SK-N-SH (cell line): ENCODE measurements around the gene PLA2G3. TPM values are rescaled to one million over a fixed set of nuclear protein-coding genes. Genes with fewer than 3 reads are reported as not detected.

ENCODE experiments used
- CTCF ChIA-PET: fragments of 300-600, 350-600 bp; formaldehyde crosslinking; extraction: SDS; loops from one replicate; lab custom pipeline; 2021; lab: Yijun Ruan, JAX
- POLR2A ChIA-PET: fragments of 350-600 bp; sonication (Branson Sonifier 250); formaldehyde crosslinking; extraction: SDS; loops from one replicate; lab custom pipeline; 2020; ENCODE audit warnings: antibody characterized with exemption, inconsistent platforms; lab: Yijun Ruan, JAX
- DNase-seq: peaks from one replicate; pipeline ENCODE4 v3.0.0; 2012
- H2AFZ ChIP-seq: fragments of 200-600 bp; sonication (generic); 2 replicates; pipeline ENCODE4 v1.8.1; 2016; ENCODE audit warnings: antibody characterized with exemption, mild to moderate bottlenecking, low read depth
- H3F3A ChIP-seq: fragments of 200-600 bp; sonication (generic); replicated peaks from 2 replicates; pipeline ENCODE3; 2016; ENCODE audit warnings: antibody characterized with exemption, mild to moderate bottlenecking; ENCODE audit not compliant: insufficient read depth
- H3K27ac ChIP-seq, 2 experiments: fragments of 200-500 bp in 1 of 2; fragments of 200-600 bp in 1 of 2; sonication (Bioruptor generic) in 1 of 2; sonication (generic), shearing (Covaris generic) in 1 of 2; 2 replicates each; pipeline versions ENCODE4 v1.5.1 to v1.6.1; 2014 to 2016; ENCODE audit warnings: low read depth in 2 of 2, inconsistent platforms in 1 of 2, low read length in 1 of 2, mild to moderate bottlenecking in 1 of 2, mixed read lengths in 1 of 2
- H3K27me3 ChIP-seq: fragments of 200-600 bp; sonication (generic), shearing (Covaris generic); 2 replicates; pipeline ENCODE4 v1.6.1; 2016; ENCODE audit warnings: mixed run types; ENCODE audit not compliant: insufficient read depth
- H3K36me3 ChIP-seq, 2 experiments: fragments of 200-500 bp in 1 of 2; fragments of 200-600 bp in 1 of 2; sonication (Bioruptor generic) in 1 of 2; sonication (generic) in 1 of 2; replicated peaks in 1 of 2; 2 replicates each; pipeline versions ENCODE3 to v1.5.1; 2014 to 2016; ENCODE audit warnings: low read length in 1 of 2, mild to moderate bottlenecking in 1 of 2; ENCODE audit not compliant: insufficient read depth in 2 of 2, control insufficient read depth in 1 of 2
- H3K4me1 ChIP-seq, 2 experiments: fragments of 200-500 bp in 1 of 2; fragments of 200-600 bp in 1 of 2; sonication (Bioruptor generic) in 1 of 2; sonication (generic), shearing (Covaris generic) in 1 of 2; 2 replicates each; pipeline versions ENCODE4 v1.5.1 to v1.6.1; 2014 to 2016; ENCODE audit warnings: low read depth in 1 of 2, low read length in 1 of 2, mixed run types in 1 of 2; ENCODE audit not compliant: insufficient read depth in 2 of 2, control insufficient read depth in 1 of 2
- H3K4me2 ChIP-seq: fragments of 200-600 bp; sonication (generic), shearing (Covaris generic); 2 replicates; pipeline ENCODE4 v1.6.1; 2017; ENCODE audit warnings: mixed run types
- H3K4me3 ChIP-seq, 2 experiments: fragments of 200-500 bp in 1 of 2; fragments of 200-600 bp in 1 of 2; sonication (Bioruptor generic) in 1 of 2; sonication (generic), shearing (Covaris generic) in 1 of 2; 2 replicates each; pipeline versions ENCODE4 v1.5.1 to v1.8.1; 2014 to 2016; ENCODE audit warnings: low read depth in 2 of 2, inconsistent platforms in 1 of 2, low read length in 1 of 2, mild to moderate bottlenecking in 1 of 2, mixed read lengths in 1 of 2, moderate library complexity in 1 of 2
- H3K79me2 ChIP-seq: fragments of 200-600 bp; sonication (generic); 2 replicates; pipeline ENCODE4 v1.8.1; 2017; ENCODE audit warnings: mild to moderate bottlenecking; ENCODE audit not compliant: insufficient read depth
- H3K9ac ChIP-seq: fragments of 200-600 bp; sonication (generic); 2 replicates; pipeline ENCODE4 v1.6.1; 2017; ENCODE audit warnings: mixed run types
- H3K9me2 ChIP-seq: fragments of 200-600 bp; sonication (generic); 2 replicates; pipeline ENCODE4 v1.6.1; 2017; ENCODE audit warnings: mixed run types
- H3K9me3 ChIP-seq: fragments of 200-600 bp; sonication (generic); 2 replicates; pipeline ENCODE4 v1.6.1; 2017; ENCODE audit warnings: mixed run types, mild to moderate bottlenecking, moderate library complexity
- H4K20me1 ChIP-seq: fragments of 200-600 bp; sonication (generic); 2 replicates; pipeline ENCODE4 v1.6.1; 2017; ENCODE audit warnings: mild to moderate bottlenecking, mixed run types; ENCODE audit not compliant: insufficient read depth
- CHD2 ChIP-seq: fragments of 150-350 bp; IDR thresholded peaks from 2 replicates; pipeline ENCODE4 v1.6.1; 2018; ENCODE audit warnings: low read length; ENCODE audit not compliant: partially characterized antibody
- EZH2phosphoT487 ChIP-seq: fragments of 200-600 bp; sonication (generic); IDR thresholded peaks from 2 replicates; pipeline ENCODE4 v1.6.1; 2017; ENCODE audit warnings: low read depth, mixed run types, mild to moderate bottlenecking, antibody characterized with exemption, moderate library complexity, borderline replicate concordance
- FOSL2 ChIP-seq: IDR thresholded peaks from 2 replicates; pipeline ENCODE4 v1.4.0; 2012; ENCODE audit warnings: low read depth, mild to moderate bottlenecking, moderate library complexity, borderline replicate concordance
- FOXJ3 ChIP-seq: sonication (generic); formaldehyde crosslinking; IDR thresholded peaks from 2 replicates; pipeline ENCODE4 v1.5.1; 2020; ENCODE audit warnings: mild to moderate bottlenecking, missing genetic modification reagents
- GABPA ChIP-seq: IDR thresholded peaks from 2 replicates; pipeline ENCODE4 v1.4.0; 2012; ENCODE audit warnings: low read depth, mild to moderate bottlenecking
- GATA2 ChIP-seq: sonication (generic); formaldehyde crosslinking; IDR thresholded peaks from 2 replicates; pipeline ENCODE4 v1.5.0; 2020; ENCODE audit warnings: mild to moderate bottlenecking, missing genetic modification reagents
- JUND ChIP-seq: IDR thresholded peaks from 2 replicates; pipeline ENCODE4 v1.4.0; 2012
- MEF2A ChIP-seq: IDR thresholded peaks from 2 replicates; pipeline ENCODE4 v1.4.0; 2012; ENCODE audit warnings: low read depth, borderline replicate concordance
- MXI1 ChIP-seq: IDR thresholded peaks from 2 replicates; pipeline ENCODE4 v1.6.1; 2012; ENCODE audit warnings: mild to moderate bottlenecking, low read depth, low read length, improper control_type of control experiment
- NFIC ChIP-seq: IDR thresholded peaks from 2 replicates; pipeline ENCODE4 v1.4.0; 2012; ENCODE audit warnings: borderline replicate concordance
- POLR2AphosphoS5 ChIP-seq: IDR thresholded peaks from 2 replicates; pipeline ENCODE4 v1.6.1; 2012; ENCODE audit warnings: low read depth, low read length
- RAD21 ChIP-seq: IDR thresholded peaks from 2 replicates; pipeline ENCODE4 v1.6.1; 2012; ENCODE audit warnings: mild to moderate bottlenecking, low read length
- RCOR1 ChIP-seq: fragments of 150-350 bp; IDR thresholded peaks from 2 replicates; pipeline ENCODE4 v1.6.1; 2017; ENCODE audit warnings: antibody characterized with exemption, low read length
- RFX5 ChIP-seq: IDR thresholded peaks from 2 replicates; pipeline ENCODE4 v1.6.1; 2012; ENCODE audit warnings: mild to moderate bottlenecking, improper control_type of control experiment, low read length
- RXRA ChIP-seq: IDR thresholded peaks from 2 replicates; pipeline ENCODE4 v1.4.0; 2012; ENCODE audit warnings: low read depth, mild to moderate bottlenecking, borderline replicate concordance
- TEAD4 ChIP-seq: IDR thresholded peaks from 2 replicates; pipeline ENCODE4 v1.4.0; 2012; ENCODE audit warnings: mild to moderate bottlenecking, borderline replicate concordance; ENCODE audit not compliant: insufficient read depth
- YY1 ChIP-seq: IDR thresholded peaks from 2 replicates; pipeline ENCODE4 v1.4.0; 2012; ENCODE audit warnings: low read depth, mild to moderate bottlenecking
- WGBS: methylation state at CpG from one replicate; pipeline ENCODE4 v1.1.6; 2017; ENCODE audit warnings: low lambda C conversion rate; 5-methylcytosine and 5-hydroxymethylcytosine counted together
- polyA plus RNA-seq, 3 experiments: library from polyadenylated mRNA; depleted of rRNA; stranded (reverse); fragments of >200 nt; gene quantifications; 2 replicates each; pipeline ENCODE4 v1.2.3, GENCODE V29; 2012
- TF ChIP-seq, protein P1 (sequence below): IDR thresholded peaks from 2 replicates; pipeline ENCODE4; 2012
- TF ChIP-seq, protein P2 (sequence below): IDR thresholded peaks from 2 replicates; pipeline ENCODE4 v1.4.0; 2012; ENCODE audit warnings: low read depth, borderline replicate concordance
- TF ChIP-seq, protein P3 (sequence below): IDR thresholded peaks from 2 replicates; pipeline ENCODE4 v1.4.0; 2012; ENCODE audit warnings: low read depth

The PLA2G3 gene
- polyA plus RNA-seq, 1 of the 3 experiments (the other 2 are of a cell fraction): not detected

DNA sequence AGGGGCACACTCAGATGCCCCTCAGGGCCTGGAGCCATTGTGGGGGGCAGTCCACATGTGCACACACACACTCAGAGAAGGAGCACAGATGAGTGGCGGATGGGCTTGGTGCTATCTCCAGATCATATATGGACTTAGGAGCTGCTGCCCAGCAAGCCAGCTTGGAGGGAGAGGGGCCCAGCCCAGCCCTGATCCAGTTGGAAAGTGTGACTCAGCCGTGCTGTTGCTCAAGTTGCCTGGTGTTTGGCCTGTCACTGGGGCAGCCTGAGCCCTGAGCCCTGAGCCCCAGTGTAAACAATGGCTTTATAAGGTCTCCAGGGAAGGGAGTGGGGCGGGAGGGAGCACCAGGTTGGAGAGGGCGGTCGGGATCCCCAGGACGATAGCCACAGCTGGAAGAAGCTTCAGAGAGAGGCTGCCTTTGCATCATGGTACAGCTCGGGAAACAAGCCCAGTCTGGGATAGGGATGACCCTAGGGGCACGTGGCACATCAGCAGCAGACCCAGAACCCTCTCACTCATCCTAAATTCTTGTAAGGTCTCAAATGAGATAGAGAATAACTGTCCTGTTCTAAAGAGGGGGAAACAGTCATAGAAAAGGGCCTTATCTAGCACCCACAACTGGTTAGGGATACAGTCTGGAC is 37.7 kb downstream of the PLA2G3 start:
- no peak overlapping the region for H3K4me3 ChIP-seq
- H3K4me1 ChIP-seq: peaks cover 0 to 13% of the 10 kb centered on the region in 2 experiments; a peak in 1 of 4 replicates
- WGBS: 67% methylated on average over 7 of the region's 8 CpGs
- ChIA-PET POLR2A (interaction anchor here (0.6 kb wide), 1 partner anchor 138 kb away, joined by 4 read pairs; no protein-coding TSS in a partner anchor), CTCF (interaction anchor here (1.2 to 2.5 kb wide), 5 partner anchors 12 to 54 kb away, joined by 4 to 10 read pairs (median 4); no protein-coding TSS in a partner anchor)
- no peak for DNase-seq
- no peaks in the 10 kb centered on the region for H3K9me2 ChIP-seq
- no peak overlapping the region for H2AFZ ChIP-seq
- peaks cover 13% of the 10 kb centered on the region; the same call in 1 of the 2 replicates for H3K79me2 ChIP-seq
- H3F3A ChIP-seq: peaks cover 26% of the 10 kb centered on the region
- TF ChIP-seq POLR2AphosphoS5: 0 out of 2 replicates have a peak, but pooled peaks have one; percentile 29
- TF ChIP-seq JUND: peak; percentile 42; the same call in 1 of the 2 replicates
- TF ChIP-seq FOXJ3 (CRISPR knock-in tag): no peak
- TF ChIP-seq NFIC: no peak
- no peak for TF ChIP-seq EZH2phosphoT487
- TF ChIP-seq, protein P1, sequence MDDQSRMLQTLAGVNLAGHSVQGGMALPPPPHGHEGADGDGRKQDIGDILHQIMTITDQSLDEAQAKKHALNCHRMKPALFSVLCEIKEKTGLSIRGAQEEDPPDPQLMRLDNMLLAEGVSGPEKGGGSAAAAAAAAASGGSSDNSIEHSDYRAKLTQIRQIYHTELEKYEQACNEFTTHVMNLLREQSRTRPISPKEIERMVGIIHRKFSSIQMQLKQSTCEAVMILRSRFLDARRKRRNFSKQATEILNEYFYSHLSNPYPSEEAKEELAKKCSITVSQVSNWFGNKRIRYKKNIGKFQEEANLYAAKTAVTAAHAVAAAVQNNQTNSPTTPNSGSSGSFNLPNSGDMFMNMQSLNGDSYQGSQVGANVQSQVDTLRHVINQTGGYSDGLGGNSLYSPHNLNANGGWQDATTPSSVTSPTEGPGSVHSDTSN: 0 out of 2 replicates have a peak, but pooled peaks have one; percentile 11
- TF ChIP-seq, protein P2, sequence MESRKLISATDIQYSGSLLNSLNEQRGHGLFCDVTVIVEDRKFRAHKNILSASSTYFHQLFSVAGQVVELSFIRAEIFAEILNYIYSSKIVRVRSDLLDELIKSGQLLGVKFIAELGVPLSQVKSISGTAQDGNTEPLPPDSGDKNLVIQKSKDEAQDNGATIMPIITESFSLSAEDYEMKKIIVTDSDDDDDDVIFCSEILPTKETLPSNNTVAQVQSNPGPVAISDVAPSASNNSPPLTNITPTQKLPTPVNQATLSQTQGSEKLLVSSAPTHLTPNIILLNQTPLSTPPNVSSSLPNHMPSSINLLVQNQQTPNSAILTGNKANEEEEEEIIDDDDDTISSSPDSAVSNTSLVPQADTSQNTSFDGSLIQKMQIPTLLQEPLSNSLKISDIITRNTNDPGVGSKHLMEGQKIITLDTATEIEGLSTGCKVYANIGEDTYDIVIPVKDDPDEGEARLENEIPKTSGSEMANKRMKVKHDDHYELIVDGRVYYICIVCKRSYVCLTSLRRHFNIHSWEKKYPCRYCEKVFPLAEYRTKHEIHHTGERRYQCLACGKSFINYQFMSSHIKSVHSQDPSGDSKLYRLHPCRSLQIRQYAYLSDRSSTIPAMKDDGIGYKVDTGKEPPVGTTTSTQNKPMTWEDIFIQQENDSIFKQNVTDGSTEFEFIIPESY: no peak
- no peak for TF ChIP-seq RXRA
- TF ChIP-seq FOSL2: peak; percentile 53; the same call in 1 of the 2 replicates
- H3K9ac ChIP-seq: no peak overlapping the region; the same call in 1 of the 2 replicates
- H3K9me3 ChIP-seq: no peaks in the 10 kb centered on the region
- peaks cover 4 to 25% of the 10 kb centered on the region in 2 experiments for H3K36me3 ChIP-seq
- no peaks in the 10 kb centered on the region for H3K27me3 ChIP-seq
- no peak overlapping the region; the same call in 1 of the 2 replicates for H3K4me2 ChIP-seq
- H4K20me1 ChIP-seq: no peaks in the 10 kb centered on the region
- peak overlapping the region in 1 of 2 experiments; percentile 71; a peak in 2 of 4 replicates for H3K27ac ChIP-seq

DNA sequence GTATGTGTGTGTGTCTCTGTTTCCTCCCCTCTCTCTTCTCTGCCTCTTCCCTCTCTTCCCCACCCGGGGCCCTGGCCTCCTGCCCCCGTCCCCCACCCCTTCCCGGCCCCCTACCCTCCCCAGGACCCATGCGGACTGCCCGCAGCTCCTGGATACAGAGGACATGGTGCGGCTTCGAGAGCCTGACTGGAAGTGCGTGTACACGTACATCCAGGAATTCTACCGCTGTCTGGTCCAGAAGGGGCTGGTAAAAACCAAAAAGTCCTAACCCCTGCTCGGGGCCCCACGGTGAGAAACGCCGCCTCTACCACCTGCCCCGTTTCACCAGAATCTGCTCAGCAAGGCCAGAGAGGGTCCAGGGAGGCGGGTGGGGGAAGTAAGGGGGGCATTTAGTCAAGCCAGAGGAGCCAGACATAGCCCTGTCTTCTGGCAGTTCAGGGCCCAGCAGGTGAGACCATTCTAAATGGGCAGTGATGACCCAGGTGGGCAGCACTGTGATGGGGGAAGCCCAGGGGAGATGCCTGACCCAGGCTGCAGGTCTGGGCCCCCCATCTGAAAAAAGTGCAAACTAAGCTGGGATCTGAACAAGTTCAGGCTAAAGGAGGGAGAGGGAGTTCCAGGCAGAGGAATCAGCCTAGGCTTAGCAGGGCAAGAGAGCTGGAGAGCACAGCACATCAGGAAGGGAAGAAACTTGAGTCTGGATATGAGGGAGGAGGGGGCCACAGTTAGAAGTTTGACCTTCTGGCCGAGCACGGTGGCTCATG is 39.4 kb downstream of the PLA2G3 start:
- Histone ChIP-seq H3K27me3 (no peaks in the 10 kb centered on the region), H3K4me2 (no peak overlapping the region), H3K9ac (no peak overlapping the region), H3K4me1 (peaks cover 0 to 2% of the 10 kb centered on the region in 2 experiments; a peak in 1 of 4 replicates), H3K36me3 (peaks cover 4 to 33% of the 10 kb centered on the region in 2 experiments), H2AFZ (no peak overlapping the region), H3K9me3 (no peaks in the 10 kb centered on the region), H3K4me3 (no peak overlapping the region), H3K27ac (peak overlapping the region in 1 of 2 experiments; percentile 71; a peak in 1 of 4 replicates), H3K79me2 (peaks cover under 1% of the 10 kb centered on the region; the same call in 1 of the 2 replicates), H3F3A (peaks cover 26% of the 10 kb centered on the region), H3K9me2 (no peaks in the 10 kb centered on the region), H4K20me1 (no peaks in the 10 kb centered on the region)
- WGBS: 88% methylated on average over 17 of the region's 18 CpGs
- TF ChIP-seq RXRA: no peak
- no peak for TF ChIP-seq MXI1
- TF ChIP-seq, protein P2: no peak
- no peak for TF ChIP-seq RAD21
- TF ChIP-seq RFX5: no peak
- no peak for TF ChIP-seq GABPA
- no peak for TF ChIP-seq GATA2
- no peak for TF ChIP-seq TEAD4
- TF ChIP-seq CHD2: no peak
- no peak for TF ChIP-seq YY1
- no peak for TF ChIP-seq RCOR1
- TF ChIP-seq MEF2A: no peak
- TF ChIP-seq, protein P3, sequence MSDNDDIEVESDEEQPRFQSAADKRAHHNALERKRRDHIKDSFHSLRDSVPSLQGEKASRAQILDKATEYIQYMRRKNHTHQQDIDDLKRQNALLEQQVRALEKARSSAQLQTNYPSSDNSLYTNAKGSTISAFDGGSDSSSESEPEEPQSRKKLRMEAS: no peak
- no peak for TF ChIP-seq NFIC
- ChIA-PET CTCF (interaction anchor here (1.3 to 1.8 kb wide), 2 partner anchors 13 to 16 kb away, joined by 4 to 6 read pairs; no protein-coding TSS in a partner anchor), POLR2A (no interaction called here)
- no peak for DNase-seq
